Neural cell (in vitro differentiated cells): ENCODE results near the gene PACS2.

Source experiments
- CTCF ChIP-seq: fragments of 450-650 bp; IDR thresholded peaks from 2 replicates; pipeline ENCODE4 v1.5.1; 2014; ENCODE audit warnings: antibody characterized with exemption, mild to moderate bottlenecking, moderate library complexity; ENCODE audit not compliant: poor library complexity, severe bottlenecking
- EZH2 ChIP-seq: fragments of 200-600, 300-800 bp; shearing (Covaris generic), sonication (generic); IDR thresholded peaks from 2 replicates; pipeline ENCODE4 v1.6.1; 2014; ENCODE audit warnings: antibody characterized with exemption, low read length, borderline replicate concordance, mild to moderate bottlenecking; ENCODE audit not compliant: insufficient read depth, poor library complexity, severe bottlenecking
- POLR2AphosphoS5 ChIP-seq: IDR thresholded peaks from 2 replicates; pipeline ENCODE4 v1.6.1; 2012

GRCh38 chr14:105412771-105413543, 98.4 kb downstream of the PACS2 start:
- TF ChIP-seq EZH2 (no peak), CTCF (no peak), POLR2AphosphoS5 (no peak)
